Fibroblast of skin of right quadriceps (primary cell): ENCODE data around the gene RNF169.
"Not testable (repeated sequence)": the region's sequence is repeated elsewhere in the genome, so short reads cannot be mapped to it uniquely, and the experiment has no call there.

Experiments used
- DNase-seq: peaks from one replicate; pipeline ENCODE4 v3.0.0-alpha.2; 2013

Gene RNF169

GRCh38 chr11:74825596-74825995 is 76.9 kb downstream of the RNF169 start:
- not testable (repeated sequence) for DNase-seq

- no peak for DNase-seq
Observed at GRCh38 chr11:74826901-74827300, 78.3 kb downstream of the RNF169 start.

- DNase-seq = no peak
Observed at GRCh38 chr11:74837191-74837590, 88.5 kb downstream of the RNF169 start.

- DNase-seq = no peak
Observed at GRCh38 chr11:74838188-74838587, 89.5 kb downstream of the RNF169 start.

- no peak for DNase-seq
Observed at GRCh38 chr11:74839446-74839845, 90.8 kb downstream of the RNF169 start.

GRCh38 chr11:74839971-74840370 is 91.3 kb downstream of the RNF169 start:
- no peak for DNase-seq

DNA sequence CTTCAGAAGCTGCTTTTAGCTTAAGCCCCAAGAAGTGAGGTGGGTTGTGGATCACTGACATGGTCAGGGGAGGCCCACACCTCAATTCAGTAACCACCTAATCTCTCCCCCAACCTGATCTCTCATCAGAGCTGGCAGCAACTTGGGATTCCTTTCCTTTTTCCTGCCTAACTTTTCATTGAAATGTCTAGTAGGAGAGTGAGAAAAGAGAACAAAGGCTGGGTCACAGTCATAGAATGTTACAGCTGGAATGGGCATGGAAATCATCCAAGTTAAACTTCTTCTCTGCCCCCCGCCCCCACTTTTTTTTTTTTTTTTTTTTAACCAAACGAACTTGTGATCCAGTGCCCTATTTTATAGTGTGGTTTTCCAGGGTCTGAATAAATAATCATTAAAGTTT is 91.8 kb downstream of the RNF169 start:
- DNase-seq = no peak

GRCh38 chr11:74842967-74843366 is 94.3 kb downstream of the RNF169 start:
- no peak for DNase-seq

GRCh38 chr11:74844072-74844471 is 95.4 kb downstream of the RNF169 start:
- no peak for DNase-seq

- no peak for DNase-seq
Observed at GRCh38 chr11:74844865-74845264, 96.2 kb downstream of the RNF169 start.

GRCh38 chr11:74845978-74846517 is 97.4 kb downstream of the RNF169 start:
- no peak for DNase-seq

- DNase-seq = no peak
Observed at GRCh38 chr11:74846770-74847169, 98.1 kb downstream of the RNF169 start.

DNA sequence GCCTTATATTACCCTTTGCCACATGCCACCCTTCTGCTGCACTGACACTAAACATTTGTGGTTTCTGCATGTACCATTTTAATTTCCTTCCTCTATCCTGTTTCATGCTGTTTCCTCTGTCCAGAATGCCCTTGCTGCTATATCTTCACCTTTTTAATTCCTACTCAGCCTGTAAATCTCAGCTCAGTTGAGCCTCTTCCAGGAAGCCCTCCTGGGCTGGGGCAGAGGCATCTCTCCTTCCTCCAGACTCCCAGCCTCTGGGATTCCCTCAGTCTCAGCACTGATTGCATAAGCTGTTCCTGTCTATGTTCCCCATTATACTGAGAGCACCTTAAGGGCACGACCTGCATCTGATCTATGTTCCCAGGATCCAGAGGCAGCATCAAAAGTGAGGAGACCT is 98.7 kb downstream of the RNF169 start:
- DNase-seq = no peak

- no peak for DNase-seq
Observed at GRCh38 chr11:74847895-74848294, 99.2 kb downstream of the RNF169 start.

GRCh38 chr11:74849525-74850391 is 101.1 kb downstream of the RNF169 start:
- DNase-seq = peak; percentile 82

GRCh38 chr11:74853223-74853622 is 104.6 kb downstream of the RNF169 start:
- no peak for DNase-seq

- no peak for DNase-seq
Observed at GRCh38 chr11:74860743-74861142, 112.1 kb downstream of the RNF169 start.

GRCh38 chr11:74863410-74863809 is 114.8 kb downstream of the RNF169 start:
- no peak for DNase-seq

DNA sequence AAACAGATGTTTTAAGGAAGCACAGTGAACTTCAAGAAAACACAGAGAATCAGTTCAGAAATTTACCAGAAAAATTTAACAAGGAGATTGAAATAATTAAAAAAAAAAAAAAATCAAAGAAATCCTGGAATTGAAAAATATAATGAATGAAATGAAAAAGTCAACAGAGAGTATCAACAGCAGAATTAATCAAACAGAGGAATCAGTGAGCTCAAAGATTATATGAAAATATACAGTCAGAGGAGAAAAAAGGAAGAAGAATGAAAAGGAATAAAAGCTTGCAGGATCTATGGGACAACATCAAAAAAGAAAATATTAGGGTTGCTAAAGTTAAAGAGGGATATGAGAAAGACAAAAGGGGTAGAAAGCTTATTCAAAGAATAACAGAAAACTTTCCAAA is 117.9 kb downstream of the RNF169 start:
- no peak for DNase-seq

GRCh38 chr11:74870485-74870884 is 121.8 kb downstream of the RNF169 start:
- peak; percentile 24 for DNase-seq

- no peak for DNase-seq
Observed at GRCh38 chr11:74871037-74871436, 122.4 kb downstream of the RNF169 start.

DNA sequence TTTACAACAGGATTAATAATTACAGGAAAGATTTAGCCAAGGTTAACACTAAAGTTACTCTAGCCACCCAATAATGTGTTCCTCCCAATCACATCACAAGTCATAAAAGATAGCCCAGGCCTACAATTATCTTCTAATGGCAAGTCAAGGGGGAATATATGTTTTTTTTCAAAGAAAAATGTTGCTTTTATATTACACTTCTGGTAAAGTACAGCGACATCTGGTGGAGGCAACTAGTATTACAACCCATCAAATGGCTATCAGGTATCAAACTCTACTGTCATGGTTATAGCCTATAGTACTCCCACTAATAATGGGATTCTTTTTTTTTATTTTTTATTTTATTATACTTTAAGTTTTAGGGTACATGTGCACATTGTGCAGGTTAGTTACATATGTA is 128.5 kb downstream of the RNF169 start:
- no peak for DNase-seq
